ENCODE measurements around the gene TACR2.

DNA sequence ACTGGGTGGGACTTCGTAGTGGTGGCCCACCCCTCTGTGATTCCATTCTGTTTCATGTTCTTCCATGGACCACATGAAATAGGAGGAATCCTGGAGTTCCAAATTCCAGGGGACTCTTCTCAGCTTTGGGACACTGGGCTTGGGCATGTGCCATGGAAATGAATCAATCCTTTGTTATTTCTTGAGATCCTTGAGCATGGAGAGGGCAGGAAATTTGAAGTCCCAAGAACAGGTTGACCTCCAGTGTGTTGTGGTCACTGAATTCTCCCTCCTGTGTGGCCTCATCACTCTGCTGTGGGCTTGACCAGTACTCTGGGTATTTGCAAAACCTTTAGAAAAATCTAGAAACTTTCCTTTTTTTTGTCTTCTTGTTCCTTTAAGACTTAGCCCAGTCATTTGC, 22.7 kb downstream of the TACR2 start:
- no peak for TF ChIP-seq POLR2AphosphoS5 (IDR thresholded peaks at IDR 0.05; ENCODE audit: low read depth, low read length)
- TF ChIP-seq, protein P1, sequence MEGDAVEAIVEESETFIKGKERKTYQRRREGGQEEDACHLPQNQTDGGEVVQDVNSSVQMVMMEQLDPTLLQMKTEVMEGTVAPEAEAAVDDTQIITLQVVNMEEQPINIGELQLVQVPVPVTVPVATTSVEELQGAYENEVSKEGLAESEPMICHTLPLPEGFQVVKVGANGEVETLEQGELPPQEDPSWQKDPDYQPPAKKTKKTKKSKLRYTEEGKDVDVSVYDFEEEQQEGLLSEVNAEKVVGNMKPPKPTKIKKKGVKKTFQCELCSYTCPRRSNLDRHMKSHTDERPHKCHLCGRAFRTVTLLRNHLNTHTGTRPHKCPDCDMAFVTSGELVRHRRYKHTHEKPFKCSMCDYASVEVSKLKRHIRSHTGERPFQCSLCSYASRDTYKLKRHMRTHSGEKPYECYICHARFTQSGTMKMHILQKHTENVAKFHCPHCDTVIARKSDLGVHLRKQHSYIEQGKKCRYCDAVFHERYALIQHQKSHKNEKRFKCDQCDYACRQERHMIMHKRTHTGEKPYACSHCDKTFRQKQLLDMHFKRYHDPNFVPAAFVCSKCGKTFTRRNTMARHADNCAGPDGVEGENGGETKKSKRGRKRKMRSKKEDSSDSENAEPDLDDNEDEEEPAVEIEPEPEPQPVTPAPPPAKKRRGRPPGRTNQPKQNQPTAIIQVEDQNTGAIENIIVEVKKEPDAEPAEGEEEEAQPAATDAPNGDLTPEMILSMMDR (IDR thresholded peaks at IDR 0.05) = no peak
- TF ChIP-seq, protein P2, sequence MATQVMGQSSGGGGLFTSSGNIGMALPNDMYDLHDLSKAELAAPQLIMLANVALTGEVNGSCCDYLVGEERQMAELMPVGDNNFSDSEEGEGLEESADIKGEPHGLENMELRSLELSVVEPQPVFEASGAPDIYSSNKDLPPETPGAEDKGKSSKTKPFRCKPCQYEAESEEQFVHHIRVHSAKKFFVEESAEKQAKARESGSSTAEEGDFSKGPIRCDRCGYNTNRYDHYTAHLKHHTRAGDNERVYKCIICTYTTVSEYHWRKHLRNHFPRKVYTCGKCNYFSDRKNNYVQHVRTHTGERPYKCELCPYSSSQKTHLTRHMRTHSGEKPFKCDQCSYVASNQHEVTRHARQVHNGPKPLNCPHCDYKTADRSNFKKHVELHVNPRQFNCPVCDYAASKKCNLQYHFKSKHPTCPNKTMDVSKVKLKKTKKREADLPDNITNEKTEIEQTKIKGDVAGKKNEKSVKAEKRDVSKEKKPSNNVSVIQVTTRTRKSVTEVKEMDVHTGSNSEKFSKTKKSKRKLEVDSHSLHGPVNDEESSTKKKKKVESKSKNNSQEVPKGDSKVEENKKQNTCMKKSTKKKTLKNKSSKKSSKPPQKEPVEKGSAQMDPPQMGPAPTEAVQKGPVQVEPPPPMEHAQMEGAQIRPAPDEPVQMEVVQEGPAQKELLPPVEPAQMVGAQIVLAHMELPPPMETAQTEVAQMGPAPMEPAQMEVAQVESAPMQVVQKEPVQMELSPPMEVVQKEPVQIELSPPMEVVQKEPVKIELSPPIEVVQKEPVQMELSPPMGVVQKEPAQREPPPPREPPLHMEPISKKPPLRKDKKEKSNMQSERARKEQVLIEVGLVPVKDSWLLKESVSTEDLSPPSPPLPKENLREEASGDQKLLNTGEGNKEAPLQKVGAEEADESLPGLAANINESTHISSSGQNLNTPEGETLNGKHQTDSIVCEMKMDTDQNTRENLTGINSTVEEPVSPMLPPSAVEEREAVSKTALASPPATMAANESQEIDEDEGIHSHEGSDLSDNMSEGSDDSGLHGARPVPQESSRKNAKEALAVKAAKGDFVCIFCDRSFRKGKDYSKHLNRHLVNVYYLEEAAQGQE (IDR thresholded peaks at IDR 0.05; ENCODE audit: insufficient read depth in 1 of 2, low read depth in 2 of 2, low read length in 1 of 2) = no peak

All from Panc1 (cell line).